Measurements from ENCODE around the gene CES3. TPM values are rescaled to one million over a fixed set of nuclear protein-coding genes. Genes with fewer than 3 reads are reported as not detected.
A peak's percentile ranks its signal among the peaks of the same experiment; 100 is the strongest.
"Not testable (repeated sequence)": the region's sequence is repeated elsewhere in the genome, so short reads cannot be mapped to it uniquely, and the experiment has no call there.

The CES3 gene
- total RNA-seq, 2 experiments from 2014 or later = 1.6 to 3.0 TPM

DNA sequence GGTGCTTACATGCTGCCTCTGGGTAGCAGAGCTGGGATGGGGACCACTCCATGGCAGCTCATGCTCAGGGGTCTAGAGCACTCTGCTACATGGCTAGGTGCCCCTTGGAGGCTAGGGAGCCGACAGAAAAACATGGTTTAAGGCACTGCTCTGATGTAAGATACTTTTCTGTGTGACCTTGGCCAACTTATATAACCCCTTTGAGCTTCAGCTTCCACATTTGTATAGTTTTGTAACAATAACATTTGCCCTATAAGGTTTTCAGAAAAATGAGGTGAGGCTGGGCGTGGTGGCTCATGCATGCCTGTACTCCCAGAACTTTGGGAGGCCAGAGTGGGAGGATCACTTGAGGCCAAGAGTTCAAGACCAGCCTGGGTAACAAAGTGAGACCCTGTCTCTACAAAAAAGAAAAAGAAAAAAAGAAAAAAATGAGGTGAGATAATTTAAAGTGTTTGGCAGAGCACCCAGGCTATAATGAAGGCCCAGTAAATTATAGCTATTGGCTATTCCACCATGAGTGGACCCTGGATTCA is 30.5 kb downstream of the CES3 start:
- peaks cover 14% of the 10 kb centered on the region for H3K4me1 Mint-ChIP-seq (ENCODE audit: low read depth)
- no peaks in the 10 kb centered on the region for H3K9me3 Mint-ChIP-seq
- intact Hi-C loops (cut with micrococcal nuclease) = no loop called here
- H3K27me3 Mint-ChIP-seq = no peaks in the 10 kb centered on the region
- no peak overlapping the region for H3K4me3 Mint-ChIP-seq
- CTCF ChIA-PET = interaction anchor here (1.4 to 3.6 kb wide), 4 partner anchors 15 to 164 kb away, joined by 3 to 19 read pairs (median 14); no protein-coding TSS in a partner anchor
- H3K27ac Mint-ChIP-seq = no peak overlapping the region
- POLR2A ChIA-PET = interaction anchor here (0.9 to 1.4 kb wide), 2 partner anchors 10 to 38 kb away, joined by 3 to 5 read pairs; partner anchors contain the start of gene CBFB
- DNase-seq = no peak
- H3K36me3 Mint-ChIP-seq = peaks cover 8% of the 10 kb centered on the region

DNA sequence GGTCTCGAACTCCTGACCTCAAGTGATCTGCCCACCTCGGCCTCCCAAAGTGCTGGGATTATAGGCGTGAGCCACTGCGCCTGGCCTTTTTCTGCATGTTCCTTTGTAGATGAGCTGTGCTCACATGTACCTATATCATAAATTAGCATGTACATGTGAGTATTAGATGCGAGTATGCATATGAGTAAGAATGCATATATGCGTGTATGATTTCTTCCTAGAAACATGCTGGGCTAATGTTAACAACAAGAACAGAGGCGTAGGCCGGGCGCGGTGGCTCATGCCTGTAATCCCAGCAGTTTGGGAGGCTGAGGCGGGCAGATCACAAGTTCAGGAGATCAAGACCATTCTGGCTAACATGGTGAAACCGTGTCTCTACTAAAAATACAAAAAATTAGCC is 32.5 kb downstream of the CES3 start:
- H3K4me1 Mint-ChIP-seq (ENCODE audit: low read depth); H3K27ac Mint-ChIP-seq; intact Hi-C loops (cut with micrococcal nuclease); DNase-seq; H3K36me3 Mint-ChIP-seq; CTCF ChIA-PET; H3K9me3 Mint-ChIP-seq; POLR2A ChIA-PET; H3K4me3 Mint-ChIP-seq; H3K27me3 Mint-ChIP-seq: not testable (repeated sequence)

DNA sequence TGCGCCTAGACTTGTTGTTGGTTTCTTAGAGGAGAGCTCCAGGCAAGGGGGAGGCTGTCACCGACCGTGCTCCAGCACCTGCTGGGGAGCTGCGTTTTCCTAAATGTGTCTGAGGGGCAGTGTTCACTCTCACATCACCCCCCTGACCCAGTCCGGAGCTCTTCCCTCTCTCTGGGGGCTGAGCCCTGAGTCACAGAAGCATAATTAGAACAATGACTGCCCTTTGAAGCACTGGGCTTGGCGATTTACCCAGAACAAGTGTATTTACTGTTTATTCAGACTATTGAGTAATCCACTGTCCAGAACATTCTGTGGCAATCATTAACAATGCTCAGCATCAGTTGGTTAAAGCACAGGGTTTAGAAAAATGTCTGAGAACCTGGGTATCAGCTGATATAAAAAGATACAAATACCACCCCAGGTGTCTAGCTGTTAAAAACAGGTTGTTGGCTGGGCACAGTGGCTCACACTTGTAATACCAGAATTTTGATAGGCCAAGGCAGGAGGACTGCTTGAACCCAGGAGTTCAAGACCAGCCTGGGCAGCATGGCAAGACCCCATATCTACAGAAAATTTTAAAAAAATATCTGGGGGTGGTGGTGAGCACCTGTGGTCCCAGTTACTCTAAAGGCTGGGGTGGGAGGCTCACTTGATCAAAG is 35.4 kb downstream of the CES3 start:
- H3K36me3 Mint-ChIP-seq = peaks cover 3% of the 10 kb centered on the region
- H3K9me3 Mint-ChIP-seq = no peaks in the 10 kb centered on the region
- no peaks in the 10 kb centered on the region for H3K27me3 Mint-ChIP-seq
- H3K4me1 Mint-ChIP-seq (ENCODE audit: low read depth) = peaks cover 14% of the 10 kb centered on the region
- H3K4me3 Mint-ChIP-seq = no peak overlapping the region
- intact Hi-C loops (cut with micrococcal nuclease) = no loop called here
- ChIA-PET POLR2A (no interaction called here), CTCF (no interaction called here)
- H3K27ac Mint-ChIP-seq = no peak overlapping the region
- no peak for DNase-seq

DNA sequence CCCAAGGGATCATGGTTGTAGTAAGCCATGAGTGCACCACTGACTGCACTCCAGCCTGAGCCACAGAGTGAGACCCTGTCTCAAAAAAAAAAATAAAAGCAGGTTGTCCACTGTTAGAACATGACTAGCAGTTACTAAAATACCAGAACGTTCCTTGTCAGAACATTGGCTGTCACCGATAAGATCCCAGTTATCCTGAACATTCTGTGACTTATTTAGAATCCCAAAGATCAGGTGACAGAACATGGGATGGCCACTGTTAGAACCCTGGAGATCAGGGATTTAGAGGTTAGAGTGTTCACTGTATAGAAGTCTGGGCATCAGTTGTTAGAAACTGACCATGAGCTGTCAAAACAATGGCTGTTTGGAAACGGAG is 35.9 kb downstream of the CES3 start:
- CTCF ChIA-PET = no interaction called here
- H3K27ac Mint-ChIP-seq = no peak overlapping the region
- H3K4me3 Mint-ChIP-seq = no peak overlapping the region
- H3K27me3 Mint-ChIP-seq = no peaks in the 10 kb centered on the region
- no peaks in the 10 kb centered on the region for H3K9me3 Mint-ChIP-seq
- H3K4me1 Mint-ChIP-seq (ENCODE audit: low read depth) = peaks cover 19% of the 10 kb centered on the region
- no peak for DNase-seq
- POLR2A ChIA-PET = interaction anchor here (1.5 kb wide), 1 partner anchor 21 kb away, joined by 3 read pairs; no protein-coding TSS in a partner anchor
- intact Hi-C loops (cut with micrococcal nuclease) = no loop called here
- H3K36me3 Mint-ChIP-seq = peaks cover 3% of the 10 kb centered on the region

DNA sequence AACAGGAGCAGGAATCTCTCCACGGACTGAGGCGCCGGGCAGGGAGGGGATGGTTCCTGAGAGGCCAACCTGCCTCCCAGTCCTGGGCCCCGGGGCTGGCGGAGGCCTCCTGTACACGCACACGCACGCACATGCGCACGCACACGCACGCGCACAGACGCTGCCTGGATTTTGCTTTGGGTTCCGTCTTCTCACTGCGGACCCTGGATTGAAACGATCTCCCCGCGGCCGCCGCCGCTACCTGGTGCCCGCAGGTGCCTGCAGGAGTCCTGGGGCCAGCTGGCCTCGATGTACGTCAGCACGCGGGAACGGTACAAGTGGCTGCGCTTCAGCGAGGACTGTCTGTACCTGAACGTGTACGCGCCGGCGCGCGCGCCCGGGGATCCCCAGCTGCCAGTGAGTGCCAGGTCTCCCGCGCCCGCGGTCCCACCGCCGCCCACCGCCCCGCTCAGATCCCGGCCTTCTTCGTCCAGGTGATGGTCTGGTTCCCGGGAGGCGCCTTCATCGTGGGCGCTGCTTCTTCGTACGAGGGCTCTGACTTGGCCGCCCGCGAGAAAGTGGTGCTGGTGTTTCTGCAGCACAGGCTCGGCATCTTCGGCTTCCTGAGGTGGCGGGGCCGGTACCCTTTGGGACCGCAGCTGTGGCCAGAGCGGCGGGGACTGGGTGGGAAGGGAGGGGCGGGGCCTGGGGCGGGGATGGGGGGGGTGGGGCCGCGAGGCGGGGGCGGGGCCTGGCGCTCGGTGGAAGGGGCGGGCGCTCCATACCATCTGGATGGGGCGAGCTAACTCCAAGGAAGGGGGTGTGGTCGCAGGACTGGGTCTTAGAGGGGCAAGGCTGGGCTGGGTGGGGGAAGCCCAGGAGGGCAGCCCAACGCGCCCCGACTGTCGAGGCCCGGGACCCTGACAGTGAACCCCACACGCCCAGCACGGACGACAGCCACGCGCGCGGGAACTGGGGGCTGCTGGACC is 39.6 kb downstream of the CES3 start:
- POLR2A ChIA-PET = interaction anchor here (0.6 to 2.8 kb wide), 8 partner anchors 9 to 159 kb away, joined by 3 to 21 read pairs (median 4); partner anchors contain the start of genes FBXL8 and TRADD

DNA sequence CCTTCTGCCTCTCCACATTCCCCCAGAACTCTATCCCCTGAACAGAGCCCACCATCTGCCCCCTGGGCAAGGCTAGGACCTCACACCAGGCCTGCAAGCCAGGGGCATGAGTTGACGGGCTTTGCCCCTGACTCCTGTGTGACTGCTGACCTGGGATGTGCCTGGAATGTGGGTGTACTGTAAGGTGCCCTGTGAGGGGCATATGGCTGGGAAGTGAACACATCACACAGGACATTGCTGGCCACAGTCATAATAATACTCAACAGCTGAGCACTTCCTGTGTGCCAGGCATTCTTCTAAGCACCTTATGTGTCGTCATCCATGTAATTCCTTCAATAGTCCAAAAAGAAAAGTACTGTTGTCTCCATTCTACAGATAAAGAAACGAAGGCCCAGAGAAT is 40.7 kb downstream of the CES3 start:
- peaks cover 28% of the 10 kb centered on the region for H3K4me1 Mint-ChIP-seq (ENCODE audit: low read depth)
- POLR2A ChIA-PET = interaction anchor here (1.7 kb wide), 1 partner anchor 10 kb away, joined by 3 read pairs; no protein-coding TSS in a partner anchor
- DNase-seq = no peak
- no peaks in the 10 kb centered on the region for H3K9me3 Mint-ChIP-seq
- CTCF ChIA-PET = interaction anchor here (0.6 kb wide), 1 partner anchor 18 kb away, joined by 3 read pairs; no protein-coding TSS in a partner anchor
- no peaks in the 10 kb centered on the region for H3K27me3 Mint-ChIP-seq
- peaks cover 11% of the 10 kb centered on the region for H3K36me3 Mint-ChIP-seq
- H3K27ac Mint-ChIP-seq = no peak overlapping the region
- intact Hi-C loops (cut with micrococcal nuclease) = no loop called here
- peak overlapping the region; percentile 85 for H3K4me3 Mint-ChIP-seq

More for the DNA sequence above, 39.6 kb downstream of the CES3 start:
- H3K27me3 Mint-ChIP-seq = no peaks in the 10 kb centered on the region
- CTCF ChIA-PET = interaction anchor here (0.9 to 1.4 kb wide), 4 partner anchors 11 to 155 kb away, joined by 3 to 6 read pairs (median 4); no protein-coding TSS in a partner anchor
- H3K36me3 Mint-ChIP-seq = peaks cover 11% of the 10 kb centered on the region
- H3K4me3 Mint-ChIP-seq = peak overlapping the region; percentile 85
- intact Hi-C loops (cut with micrococcal nuclease) = loop anchor here (1.0 kb wide), 1 partner anchor 15 kb away; no protein-coding TSS in a partner anchor
- no peaks in the 10 kb centered on the region for H3K9me3 Mint-ChIP-seq
- H3K27ac Mint-ChIP-seq = peak overlapping the region; percentile 82
- DNase-seq = peak; percentile 74
- H3K4me1 Mint-ChIP-seq (ENCODE audit: low read depth) = peaks cover 26% of the 10 kb centered on the region

DNA sequence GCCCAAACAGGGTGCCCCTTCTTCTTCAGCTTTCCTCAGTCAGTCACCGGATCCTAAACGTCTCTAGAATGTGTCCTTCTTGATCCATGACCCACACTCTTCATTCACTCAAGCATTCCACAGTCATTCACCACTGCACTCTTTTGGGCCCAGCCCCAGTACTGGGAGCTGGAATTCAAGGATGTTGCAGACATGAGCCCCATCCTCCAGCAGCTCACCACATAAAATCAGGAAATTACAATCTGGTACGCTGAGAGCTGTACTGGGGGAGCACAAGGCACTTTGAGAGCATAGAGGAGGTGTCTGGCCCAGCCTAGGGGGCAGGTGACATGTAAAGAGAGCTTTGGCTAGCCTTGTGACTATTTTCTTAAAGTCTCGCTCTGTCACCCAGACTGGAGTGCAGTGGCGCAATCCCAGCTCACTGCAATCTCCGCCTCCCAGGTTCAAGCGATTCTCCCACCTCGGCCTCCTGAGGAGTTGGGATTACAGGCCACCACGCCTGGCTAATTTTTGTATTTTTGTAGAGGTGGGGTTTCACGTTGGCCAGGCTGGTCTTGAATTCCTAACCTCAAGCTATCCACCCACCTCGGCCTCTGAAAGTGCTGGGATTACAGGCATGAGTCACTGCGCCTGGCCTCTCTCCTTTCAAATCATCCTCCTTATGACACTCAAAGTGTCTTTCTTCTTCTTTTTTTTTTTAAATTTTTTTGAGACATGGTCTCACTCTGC is 46.0 kb downstream of the CES3 start:
- CTCF ChIA-PET = interaction anchor here (0.7 to 1.3 kb wide), 5 partner anchors 11 to 323 kb away, joined by 3 to 10 read pairs (median 4); partner anchors contain the start of gene CES3
- Mint-ChIP-seq H3K9me3 (no peaks in the 10 kb centered on the region), H3K27me3 (no peaks in the 10 kb centered on the region), H3K27ac (peak overlapping the region; percentile 58), H3K36me3 (peaks cover 19% of the 10 kb centered on the region), H3K4me1 (ENCODE audit: low read depth) (peaks cover 34% of the 10 kb centered on the region), H3K4me3 (no peak overlapping the region)
- intact Hi-C loops (cut with micrococcal nuclease) = no loop called here
- POLR2A ChIA-PET = interaction anchor here (0.6 kb wide), 1 partner anchor 23 kb away, joined by 3 read pairs; no protein-coding TSS in a partner anchor
- peak; percentile 47 for DNase-seq

DNA sequence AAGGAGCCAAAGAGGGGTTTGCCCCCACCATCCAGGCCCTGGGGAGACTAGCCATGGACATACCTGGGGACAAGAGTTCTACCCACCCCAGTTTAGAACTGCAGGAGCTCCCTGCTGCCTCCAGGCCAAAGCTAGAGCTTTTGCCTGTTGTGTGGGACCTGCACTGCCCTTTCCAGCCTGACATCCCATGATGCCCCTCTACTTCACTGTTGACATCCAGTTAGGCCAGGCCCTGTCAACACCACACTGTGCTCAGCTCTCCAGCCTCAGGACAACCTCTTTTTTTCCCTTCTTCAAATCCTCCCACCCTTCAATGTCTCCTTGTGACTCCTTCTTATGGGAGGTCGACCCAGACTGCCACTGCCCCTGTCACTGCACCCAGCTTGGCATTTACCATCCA is 48.1 kb downstream of the CES3 start:
- ChIA-PET POLR2A (no interaction called here), CTCF (interaction anchor here (0.9 kb wide), 1 partner anchor 146 kb away, joined by 4 read pairs; no protein-coding TSS in a partner anchor)
- Mint-ChIP-seq H3K4me3 (no peak overlapping the region), H3K36me3 (peaks cover 14% of the 10 kb centered on the region), H3K9me3 (no peaks in the 10 kb centered on the region), H3K4me1 (ENCODE audit: low read depth) (peaks cover 34% of the 10 kb centered on the region), H3K27ac (peak overlapping the region; percentile 59), H3K27me3 (no peaks in the 10 kb centered on the region)
- intact Hi-C loops (cut with micrococcal nuclease) = no loop called here
- DNase-seq = no peak

DNA sequence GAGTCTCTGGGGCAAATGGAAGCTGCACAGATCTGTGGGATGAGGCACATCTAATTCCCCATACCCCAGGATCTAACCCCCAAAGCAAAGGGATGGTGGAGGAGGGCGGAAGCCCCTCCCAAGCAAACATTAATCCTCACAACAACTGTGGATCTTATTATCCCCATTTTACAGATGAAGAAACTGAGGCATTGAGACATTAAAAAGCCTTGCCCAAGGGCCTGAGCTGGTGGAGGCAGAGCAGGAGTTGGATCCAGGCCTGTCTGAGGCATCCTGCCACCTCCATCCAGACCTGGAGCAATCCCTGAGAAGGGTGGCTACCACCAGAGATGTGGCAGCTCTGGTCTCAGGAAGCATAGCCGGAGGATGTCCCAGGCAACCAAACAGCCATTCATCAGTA is 50.2 kb downstream of the CES3 start:
- no peak for DNase-seq
- POLR2A ChIA-PET = interaction anchor here (1.1 to 1.4 kb wide), 2 partner anchors 12 to 16 kb away, joined by 3 read pairs; no protein-coding TSS in a partner anchor
- peak overlapping the region; percentile 48 for H3K4me3 Mint-ChIP-seq

DNA sequence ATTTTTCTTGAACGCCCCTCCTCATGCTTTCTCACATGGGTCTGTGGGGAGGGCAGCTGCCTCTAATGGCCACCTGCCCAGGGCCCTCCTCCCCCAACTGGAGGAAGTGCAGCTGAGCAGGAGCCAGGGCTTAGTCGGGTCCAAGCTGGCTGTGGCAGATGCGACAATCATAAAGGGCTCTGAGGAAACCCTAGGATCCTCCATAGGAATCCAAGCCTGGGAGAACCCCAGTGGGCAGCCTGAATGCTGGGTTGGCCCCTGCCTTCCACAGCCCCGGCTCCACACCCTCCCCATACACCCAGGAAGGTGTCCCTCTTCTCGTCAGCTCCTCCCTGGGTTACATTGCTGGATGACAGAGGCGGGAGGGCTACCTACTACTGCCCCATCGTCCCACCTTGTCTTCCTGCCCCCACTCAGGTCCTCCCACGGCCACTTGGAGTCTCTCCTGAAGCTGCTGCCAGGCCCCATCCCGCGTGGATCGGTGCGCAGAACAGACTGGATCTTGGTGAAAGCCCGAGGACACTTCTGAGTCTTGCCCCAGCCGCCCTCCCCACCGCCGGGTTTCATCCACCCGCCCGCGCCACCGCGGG is 52.3 kb downstream of the CES3 start:
- DNase-seq = no peak
- intact Hi-C loops (cut with micrococcal nuclease) = loop anchor here (1.0 kb wide), 1 partner anchor 29 kb away; no protein-coding TSS in a partner anchor
- Mint-ChIP-seq H3K27ac (peak overlapping the region; percentile 87), H3K9me3 (no peaks in the 10 kb centered on the region), H3K27me3 (no peaks in the 10 kb centered on the region), H3K4me3 (peak overlapping the region; percentile 85), H3K4me1 (ENCODE audit: low read depth) (peaks cover 35% of the 10 kb centered on the region), H3K36me3 (peaks cover 14% of the 10 kb centered on the region)
- ChIA-PET CTCF (interaction anchor here (0.7 to 10.8 kb wide), 15 partner anchors 15 to 403 kb away, joined by 3 to 350 read pairs (median 11); partner anchors contain the start of genes B3GNT9, CBFB, CES3 and FBXL8), POLR2A (interaction anchor here (0.6 to 3.5 kb wide), 18 partner anchors 13 to 170 kb away, joined by 3 to 24 read pairs (median 4); partner anchors contain the start of genes B3GNT9, CES4A, FBXL8 and MATCAP1)

More for the DNA sequence above, 50.2 kb downstream of the CES3 start:
- Mint-ChIP-seq H3K27me3 (no peaks in the 10 kb centered on the region), H3K36me3 (peaks cover 14% of the 10 kb centered on the region), H3K9me3 (no peaks in the 10 kb centered on the region), H3K27ac (no peak overlapping the region), H3K4me1 (ENCODE audit: low read depth) (peaks cover 44% of the 10 kb centered on the region)
- intact Hi-C loops (cut with micrococcal nuclease) = no loop called here
- CTCF ChIA-PET = interaction anchor here (0.9 to 9.4 kb wide), 3 partner anchors 49 to 144 kb away, joined by 3 to 103 read pairs (median 7); no protein-coding TSS in a partner anchor
